Sigmoid colon (tissue), 3 donors: Measurements from ENCODE around the gene CLBA1.

Experiments used
- CTCF ChIP-seq, 4 experiments: fragments of 450-650 bp in 3 of 4; fragments of 200-600 bp in 1 of 4; IDR thresholded peaks; one replicate each; pipeline ENCODE4 v1.5.1; 2016 to 2019; ENCODE audit warnings: antibody characterized with exemption in 4 of 4, mild to moderate bottlenecking in 3 of 4, moderate library complexity in 2 of 4
- POLR2A ChIP-seq, 2 donors: fragments of 450-650 bp; IDR thresholded peaks; one replicate each; pipeline ENCODE4 v1.6.1; 2016; ENCODE audit warnings: antibody characterized with exemption in 2 of 2, mild to moderate bottlenecking in 2 of 2, moderate library complexity in 2 of 2

GRCh38 chr14:105013150-105013785, 27.7 kb downstream of the CLBA1 start:
- TF ChIP-seq CTCF (IDR thresholded peaks at IDR 0.05) (no peak), POLR2A (IDR thresholded peaks at IDR 0.05) (no peak)
